ENCODE results near the gene ZNF283. TPM values are rescaled to one million over a fixed set of nuclear protein-coding genes. Genes with fewer than 3 reads are reported as not detected.

ZNF283 gene
- total and polyA plus RNA-seq, 9 of the 15 experiments (the other 6 are each of a cell fraction or from before 2014, with no cell fraction given) = 6.0 to 19.5 (median 9.8) TPM

DNA sequence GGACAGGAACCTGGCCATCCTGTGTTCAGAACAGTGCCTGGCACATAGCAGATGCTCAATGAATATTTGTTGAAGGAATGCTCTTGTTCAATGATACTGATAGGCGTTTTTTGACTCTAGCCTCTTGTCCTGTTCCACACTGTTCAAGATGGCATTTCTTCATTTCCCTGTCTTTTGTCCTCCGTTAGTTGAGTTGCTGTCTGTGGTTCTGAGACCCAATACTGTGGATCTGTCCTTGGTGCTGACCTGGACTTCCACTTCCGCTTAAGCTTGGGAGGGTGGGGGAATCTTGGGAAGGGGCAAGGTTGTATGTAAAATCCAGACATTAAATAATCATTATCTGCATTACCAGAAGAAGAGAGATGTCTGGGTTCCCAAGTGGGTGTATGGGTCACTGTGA is 38.1 kb upstream of the ZNF283 start (continued):
- TF ChIP-seq, protein P1, sequence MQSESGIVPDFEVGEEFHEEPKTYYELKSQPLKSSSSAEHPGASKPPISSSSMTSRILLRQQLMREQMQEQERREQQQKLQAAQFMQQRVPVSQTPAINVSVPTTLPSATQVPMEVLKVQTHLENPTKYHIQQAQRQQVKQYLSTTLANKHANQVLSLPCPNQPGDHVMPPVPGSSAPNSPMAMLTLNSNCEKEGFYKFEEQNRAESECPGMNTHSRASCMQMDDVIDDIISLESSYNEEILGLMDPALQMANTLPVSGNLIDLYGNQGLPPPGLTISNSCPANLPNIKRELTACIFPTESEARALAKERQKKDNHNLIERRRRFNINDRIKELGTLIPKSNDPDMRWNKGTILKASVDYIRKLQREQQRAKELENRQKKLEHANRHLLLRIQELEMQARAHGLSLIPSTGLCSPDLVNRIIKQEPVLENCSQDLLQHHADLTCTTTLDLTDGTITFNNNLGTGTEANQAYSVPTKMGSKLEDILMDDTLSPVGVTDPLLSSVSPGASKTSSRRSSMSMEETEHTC (IDR thresholded peaks at IDR 0.05) = no peak
- TF ChIP-seq, protein P2, sequence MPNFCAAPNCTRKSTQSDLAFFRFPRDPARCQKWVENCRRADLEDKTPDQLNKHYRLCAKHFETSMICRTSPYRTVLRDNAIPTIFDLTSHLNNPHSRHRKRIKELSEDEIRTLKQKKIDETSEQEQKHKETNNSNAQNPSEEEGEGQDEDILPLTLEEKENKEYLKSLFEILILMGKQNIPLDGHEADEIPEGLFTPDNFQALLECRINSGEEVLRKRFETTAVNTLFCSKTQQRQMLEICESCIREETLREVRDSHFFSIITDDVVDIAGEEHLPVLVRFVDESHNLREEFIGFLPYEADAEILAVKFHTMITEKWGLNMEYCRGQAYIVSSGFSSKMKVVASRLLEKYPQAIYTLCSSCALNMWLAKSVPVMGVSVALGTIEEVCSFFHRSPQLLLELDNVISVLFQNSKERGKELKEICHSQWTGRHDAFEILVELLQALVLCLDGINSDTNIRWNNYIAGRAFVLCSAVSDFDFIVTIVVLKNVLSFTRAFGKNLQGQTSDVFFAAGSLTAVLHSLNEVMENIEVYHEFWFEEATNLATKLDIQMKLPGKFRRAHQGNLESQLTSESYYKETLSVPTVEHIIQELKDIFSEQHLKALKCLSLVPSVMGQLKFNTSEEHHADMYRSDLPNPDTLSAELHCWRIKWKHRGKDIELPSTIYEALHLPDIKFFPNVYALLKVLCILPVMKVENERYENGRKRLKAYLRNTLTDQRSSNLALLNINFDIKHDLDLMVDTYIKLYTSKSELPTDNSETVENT (CRISPR knock-in tag; IDR thresholded peaks at IDR 0.05) = no peak
- no peak for TF ChIP-seq SLC30A9 (CRISPR knock-in tag; IDR thresholded peaks at IDR 0.05)
- TF ChIP-seq BCL6 (CRISPR knock-in tag; IDR thresholded peaks at IDR 0.05) = 0 out of 2 replicates have a peak, but pooled peaks have one; percentile 49
- no peak for TF ChIP-seq BRCA1 (IDR thresholded peaks at IDR 0.05)
- no peak for TF ChIP-seq BRCA1 (CRISPR knock-in tag; IDR thresholded peaks at IDR 0.05)
- TF ChIP-seq HIVEP1 (CRISPR knock-in tag; IDR thresholded peaks at IDR 0.05) = 0 out of 2 replicates have a peak, but pooled peaks have one; percentile 14
- TF ChIP-seq ZNF589 (CRISPR knock-in tag; IDR thresholded peaks at IDR 0.05; ENCODE audit: low read depth) = 0 out of 2 replicates have a peak, but pooled peaks have one; percentile 54
- TF ChIP-seq ZNF77 (CRISPR knock-in tag; IDR thresholded peaks at IDR 0.05) = no peak
- TF ChIP-seq ZC3H4 (CRISPR knock-in tag; IDR thresholded peaks at IDR 0.05; ENCODE audit: borderline replicate concordance) = no peak
- no peak; the same call in 1 of the 2 replicates for TF ChIP-seq ZNF12 (CRISPR knock-in tag; IDR thresholded peaks at IDR 0.05)
- TF ChIP-seq CREB1 (IDR thresholded peaks at IDR 0.05) = no peak
- TF ChIP-seq CREB1 (CRISPR knock-in tag; IDR thresholded peaks at IDR 0.05) = 0 out of 2 replicates have a peak, but pooled peaks have one; percentile 35
- no peak for TF ChIP-seq SMC3 (conservative IDR thresholded peaks at IDR 0.05; ENCODE audit: insufficient read depth, low read depth, low read length)
- no peak for TF ChIP-seq ZNF282 (CRISPR knock-in tag; IDR thresholded peaks at IDR 0.05)
- TF ChIP-seq, protein P3, sequence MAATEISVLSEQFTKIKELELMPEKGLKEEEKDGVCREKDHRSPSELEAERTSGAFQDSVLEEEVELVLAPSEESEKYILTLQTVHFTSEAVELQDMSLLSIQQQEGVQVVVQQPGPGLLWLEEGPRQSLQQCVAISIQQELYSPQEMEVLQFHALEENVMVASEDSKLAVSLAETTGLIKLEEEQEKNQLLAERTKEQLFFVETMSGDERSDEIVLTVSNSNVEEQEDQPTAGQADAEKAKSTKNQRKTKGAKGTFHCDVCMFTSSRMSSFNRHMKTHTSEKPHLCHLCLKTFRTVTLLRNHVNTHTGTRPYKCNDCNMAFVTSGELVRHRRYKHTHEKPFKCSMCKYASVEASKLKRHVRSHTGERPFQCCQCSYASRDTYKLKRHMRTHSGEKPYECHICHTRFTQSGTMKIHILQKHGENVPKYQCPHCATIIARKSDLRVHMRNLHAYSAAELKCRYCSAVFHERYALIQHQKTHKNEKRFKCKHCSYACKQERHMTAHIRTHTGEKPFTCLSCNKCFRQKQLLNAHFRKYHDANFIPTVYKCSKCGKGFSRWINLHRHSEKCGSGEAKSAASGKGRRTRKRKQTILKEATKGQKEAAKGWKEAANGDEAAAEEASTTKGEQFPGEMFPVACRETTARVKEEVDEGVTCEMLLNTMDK (IDR thresholded peaks at IDR 0.05; ENCODE audit: borderline replicate concordance, insufficient read depth, low read depth, low read length, poor library complexity, severe bottlenecking) = no peak
- no peak for TF ChIP-seq HDGF (IDR thresholded peaks at IDR 0.05)
- TF ChIP-seq BRD4 (IDR thresholded peaks at IDR 0.05) = no peak
- TF ChIP-seq TAF1 (IDR thresholded peaks at IDR 0.05; ENCODE audit: control insufficient read depth, extremely low read depth, insufficient read depth, low read length, severe bottlenecking) = no peak
- no peak for TF ChIP-seq POU5F1 (IDR thresholded peaks at IDR 0.05; ENCODE audit: borderline replicate concordance, low read depth, low read length, partially characterized antibody)
- no peak for TF ChIP-seq MECOM (CRISPR knock-in tag; IDR thresholded peaks at IDR 0.05)
- TF ChIP-seq SNRNP70 (optimal IDR thresholded peaks at IDR 0.05; ENCODE audit: low read depth, low read length) = no peak
- TF ChIP-seq NFXL1 (CRISPR knock-in tag; IDR thresholded peaks at IDR 0.05) = no peak
- TF ChIP-seq, protein P4, sequence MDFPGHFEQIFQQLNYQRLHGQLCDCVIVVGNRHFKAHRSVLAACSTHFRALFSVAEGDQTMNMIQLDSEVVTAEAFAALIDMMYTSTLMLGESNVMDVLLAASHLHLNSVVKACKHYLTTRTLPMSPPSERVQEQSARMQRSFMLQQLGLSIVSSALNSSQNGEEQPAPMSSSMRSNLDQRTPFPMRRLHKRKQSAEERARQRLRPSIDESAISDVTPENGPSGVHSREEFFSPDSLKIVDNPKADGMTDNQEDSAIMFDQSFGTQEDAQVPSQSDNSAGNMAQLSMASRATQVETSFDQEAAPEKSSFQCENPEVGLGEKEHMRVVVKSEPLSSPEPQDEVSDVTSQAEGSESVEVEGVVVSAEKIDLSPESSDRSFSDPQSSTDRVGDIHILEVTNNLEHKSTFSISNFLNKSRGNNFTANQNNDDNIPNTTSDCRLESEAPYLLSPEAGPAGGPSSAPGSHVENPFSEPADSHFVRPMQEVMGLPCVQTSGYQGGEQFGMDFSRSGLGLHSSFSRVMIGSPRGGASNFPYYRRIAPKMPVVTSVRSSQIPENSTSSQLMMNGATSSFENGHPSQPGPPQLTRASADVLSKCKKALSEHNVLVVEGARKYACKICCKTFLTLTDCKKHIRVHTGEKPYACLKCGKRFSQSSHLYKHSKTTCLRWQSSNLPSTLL (IDR thresholded peaks at IDR 0.05) = no peak

Data from K562 (cell line).